HG02642 (cell line): ENCODE data around the gene GMPR2.
"Not testable (repeated sequence)": the region's sequence is repeated elsewhere in the genome, so short reads cannot be mapped to it uniquely, and the experiment has no call there.

ENCODE experiments used
- ATAC-seq: cut with Tn5 transposase; IDR thresholded peaks from one replicate; pipeline ENCODE4 v1.9.1; 2021; ENCODE audit warnings: mild to moderate bottlenecking; ENCODE audit not compliant: unreplicated experiment, poor library complexity

GMPR2 gene

DNA sequence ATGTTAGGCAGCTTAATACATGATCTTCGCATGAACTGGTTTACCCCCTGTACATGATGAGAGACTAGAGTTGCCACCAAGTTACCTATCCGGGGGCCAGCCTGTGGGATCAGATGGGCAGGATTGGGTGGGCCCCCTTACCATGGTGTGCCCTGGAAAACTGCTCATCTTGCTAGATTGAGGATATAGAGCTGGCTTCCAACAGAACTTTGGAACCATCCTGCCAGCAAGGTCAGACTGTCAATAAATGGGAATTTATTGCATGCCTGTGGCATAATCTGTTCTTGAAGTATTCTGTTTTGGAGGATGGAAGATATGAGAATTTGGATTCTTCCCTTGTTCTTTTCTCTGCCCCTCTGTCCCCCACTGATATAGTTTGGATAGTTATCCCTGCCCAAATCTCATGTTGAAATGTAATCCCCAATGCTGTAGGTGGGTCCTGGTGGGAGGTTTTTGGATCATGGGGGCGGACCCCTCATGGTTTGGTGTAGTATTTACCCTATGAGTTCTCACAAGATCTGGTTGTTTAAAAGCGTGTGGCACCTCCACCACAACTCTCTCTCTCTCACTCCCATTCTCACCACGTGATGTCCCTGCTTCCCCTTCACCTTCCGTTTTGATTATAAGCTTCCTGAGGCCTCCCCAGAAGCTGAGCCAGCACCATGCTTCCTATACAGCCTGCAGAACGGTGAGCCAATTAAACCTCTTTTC lies 33.8 kb upstream of the GMPR2 start:
- ATAC-seq = no peak

DNA sequence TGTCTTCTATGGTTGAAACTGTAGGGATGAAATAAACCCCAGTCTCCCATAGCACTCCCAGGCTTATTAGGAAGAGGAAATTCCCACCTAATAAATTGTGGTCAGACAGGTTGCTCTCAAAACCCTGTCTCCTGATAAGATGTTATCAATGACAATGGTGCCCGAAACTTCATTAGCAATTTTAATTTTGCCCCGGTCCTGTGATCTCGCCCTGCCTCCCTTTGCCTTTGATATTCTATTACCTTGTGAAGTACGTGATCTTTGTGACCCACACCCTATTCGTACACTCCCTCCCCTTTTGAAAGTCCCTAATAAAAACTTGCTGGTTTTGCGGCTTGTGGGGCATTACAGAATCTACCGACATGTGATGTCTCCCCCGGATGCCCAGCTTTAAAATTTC lies 30.2 kb upstream of the GMPR2 start:
- ATAC-seq = not testable (repeated sequence)

DNA sequence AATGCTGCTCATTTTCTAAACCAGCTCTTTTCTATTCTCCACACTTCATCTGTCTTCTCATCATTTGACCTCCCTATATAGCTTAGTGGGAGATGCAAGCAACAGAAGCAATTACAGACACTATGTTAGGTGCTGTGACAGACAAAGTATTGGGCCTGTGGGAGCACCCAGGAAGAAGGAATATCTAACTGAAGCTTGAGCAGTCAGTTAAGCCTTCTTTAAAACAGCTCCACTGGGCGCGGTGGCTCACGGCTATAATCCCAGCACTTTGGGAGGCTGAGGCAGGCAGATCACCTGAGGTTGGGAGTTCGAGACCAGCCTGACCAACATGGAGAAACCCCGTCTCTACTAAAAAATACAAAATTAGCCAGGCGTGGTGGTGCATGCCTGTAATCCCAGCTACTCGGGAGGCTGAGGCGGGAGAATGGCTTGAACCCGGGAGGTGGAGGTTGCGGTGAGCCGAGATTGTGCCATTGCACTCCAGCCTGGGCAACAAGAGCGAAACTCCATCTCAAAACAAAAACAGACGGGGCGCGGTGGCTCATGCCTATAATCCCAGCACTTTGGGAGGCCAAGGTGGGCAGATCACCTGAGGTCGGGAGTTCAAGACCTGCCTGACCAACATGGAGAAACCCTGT lies 29.4 kb upstream of the GMPR2 start:
- ATAC-seq = not testable (repeated sequence)

DNA sequence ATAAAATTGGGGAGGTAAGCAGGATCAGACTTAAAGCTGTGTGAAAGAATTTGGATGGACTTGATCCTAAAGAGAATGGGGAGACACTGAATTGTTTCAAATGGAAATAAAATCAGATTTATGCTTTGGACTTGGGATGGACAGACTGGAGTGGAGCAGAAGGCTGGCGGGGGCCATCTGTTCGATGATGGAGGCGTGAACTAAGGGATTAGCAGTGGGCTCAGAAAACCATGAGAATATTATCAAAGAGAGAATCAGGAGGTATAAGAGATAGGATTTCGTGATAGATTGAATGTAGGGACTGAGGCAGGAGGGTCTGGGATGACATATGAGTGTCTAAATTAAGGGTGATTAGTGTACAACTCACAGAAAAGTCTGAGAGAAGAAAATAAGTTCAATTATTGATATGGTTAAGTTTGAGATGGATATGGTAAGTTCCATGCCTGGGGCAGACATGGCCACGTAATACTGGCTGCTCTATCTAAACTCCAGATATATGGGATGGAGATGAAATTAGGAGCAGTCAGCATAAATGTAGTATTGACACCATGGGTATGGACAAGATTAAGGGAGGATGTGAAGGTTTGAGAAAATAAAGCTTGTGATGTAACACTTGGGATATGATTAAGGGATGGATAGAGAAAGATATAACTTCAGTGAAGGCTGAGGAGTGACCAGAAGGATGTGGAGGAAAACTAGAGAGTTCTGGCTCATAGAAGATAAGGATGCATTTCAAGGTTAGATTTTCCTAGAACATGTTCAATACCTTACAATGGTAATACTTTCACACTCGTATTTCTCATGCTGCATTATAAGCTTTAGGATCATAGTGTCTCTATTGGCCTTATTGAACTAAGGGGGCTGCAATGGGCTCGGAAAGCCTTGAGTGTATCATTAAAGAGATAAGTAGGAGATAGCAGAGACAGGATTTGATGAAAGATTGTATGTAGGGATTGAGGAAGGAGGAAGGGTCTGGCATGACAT lies 28.3 kb upstream of the GMPR2 start:
- ATAC-seq = no peak

DNA sequence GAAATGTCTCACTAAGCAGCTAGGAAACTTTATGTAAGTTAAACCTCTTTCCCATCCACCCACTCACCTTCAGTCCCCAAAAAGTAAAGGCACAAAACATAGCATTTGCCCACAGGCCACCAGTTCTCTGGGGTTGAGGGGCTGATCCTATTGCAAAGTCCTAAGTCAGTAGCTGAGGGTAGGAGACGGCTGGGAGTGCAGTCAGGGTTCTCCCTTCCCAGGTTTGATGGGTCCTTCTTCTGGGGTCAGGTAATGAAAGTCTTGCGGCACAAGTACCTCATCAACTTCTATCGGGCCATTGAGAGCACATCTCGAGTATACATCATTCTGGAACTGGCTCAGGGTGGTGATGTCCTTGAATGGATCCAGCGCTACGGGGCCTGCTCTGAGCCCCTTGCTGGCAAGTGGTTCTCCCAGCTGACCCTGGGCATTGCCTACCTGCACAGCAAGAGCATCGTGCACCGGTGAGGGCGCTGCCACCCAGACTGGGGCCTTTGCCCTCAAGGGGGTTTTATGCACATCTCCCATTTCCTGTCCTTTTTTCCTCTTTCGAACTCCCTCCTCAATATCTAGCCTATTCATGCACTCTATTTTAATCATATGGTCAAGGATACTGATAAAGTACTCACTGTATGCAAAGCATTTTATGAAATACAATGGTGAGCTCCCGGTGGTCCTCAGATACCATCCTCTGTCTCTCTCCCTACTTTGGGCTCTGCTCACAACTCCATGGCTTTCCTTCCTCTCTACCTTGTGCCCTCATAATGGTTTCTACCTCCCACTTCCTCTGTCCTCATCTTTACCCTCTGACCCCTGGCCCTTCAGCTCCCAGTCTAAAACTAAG lies 26.2 kb upstream of the GMPR2 start:
- ATAC-seq = no peak

DNA sequence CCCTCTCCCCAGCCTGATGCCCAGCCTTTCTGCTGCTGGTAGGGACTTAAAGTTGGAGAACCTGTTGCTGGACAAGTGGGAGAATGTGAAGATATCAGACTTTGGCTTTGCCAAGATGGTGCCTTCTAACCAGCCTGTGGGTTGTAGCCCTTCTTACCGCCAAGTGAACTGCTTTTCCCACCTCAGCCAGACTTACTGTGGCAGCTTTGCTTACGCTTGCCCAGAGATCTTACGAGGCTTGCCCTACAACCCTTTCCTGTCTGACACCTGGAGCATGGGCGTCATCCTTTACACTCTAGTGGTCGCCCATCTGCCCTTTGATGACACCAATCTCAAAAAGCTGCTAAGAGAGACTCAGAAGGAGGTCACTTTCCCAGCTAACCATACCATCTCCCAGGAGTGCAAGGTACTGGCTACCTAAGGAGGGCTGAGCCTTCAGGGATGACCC lies 25.6 kb upstream of the GMPR2 start:
- ATAC-seq = no peak

DNA sequence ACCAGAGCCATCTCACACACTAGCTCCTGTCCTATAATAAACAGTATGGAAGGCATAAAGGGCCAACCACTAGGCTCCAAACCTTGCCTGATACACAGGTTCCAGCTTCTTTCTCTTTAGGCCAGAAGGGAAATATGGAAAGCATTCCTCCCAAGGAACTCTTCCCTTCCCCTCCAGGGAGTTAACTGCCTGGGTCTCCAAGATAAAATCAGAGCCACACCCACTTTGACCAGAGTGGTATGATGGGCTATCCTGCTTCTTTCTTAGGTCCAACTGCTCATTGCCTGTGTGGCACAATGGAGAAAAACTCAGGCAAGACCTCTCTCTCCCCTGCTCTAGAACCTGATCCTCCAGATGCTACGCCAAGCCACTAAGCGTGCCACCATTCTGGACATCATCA lies 25.1 kb upstream of the GMPR2 start:
- ATAC-seq = no peak

DNA sequence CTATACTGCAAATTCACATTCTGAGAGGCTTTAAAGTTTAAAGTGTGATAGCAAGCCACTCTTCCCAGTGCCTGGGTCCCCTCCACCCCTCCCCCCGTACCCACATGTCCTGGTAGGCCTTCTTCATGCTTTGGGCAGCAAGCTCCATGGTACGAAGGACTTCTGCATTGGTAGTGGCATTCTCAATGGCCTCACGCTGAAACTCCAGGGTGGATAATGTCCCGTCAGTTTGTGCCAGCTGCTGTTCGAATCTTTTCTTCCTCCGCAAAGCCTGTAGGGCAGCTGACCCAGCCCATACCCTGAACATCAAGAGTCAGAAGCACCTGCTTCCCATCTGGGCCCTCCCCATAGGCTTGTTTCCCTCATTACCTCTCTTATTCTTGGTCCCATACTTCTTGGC lies 21.4 kb upstream of the GMPR2 start:
- no peak for ATAC-seq

DNA sequence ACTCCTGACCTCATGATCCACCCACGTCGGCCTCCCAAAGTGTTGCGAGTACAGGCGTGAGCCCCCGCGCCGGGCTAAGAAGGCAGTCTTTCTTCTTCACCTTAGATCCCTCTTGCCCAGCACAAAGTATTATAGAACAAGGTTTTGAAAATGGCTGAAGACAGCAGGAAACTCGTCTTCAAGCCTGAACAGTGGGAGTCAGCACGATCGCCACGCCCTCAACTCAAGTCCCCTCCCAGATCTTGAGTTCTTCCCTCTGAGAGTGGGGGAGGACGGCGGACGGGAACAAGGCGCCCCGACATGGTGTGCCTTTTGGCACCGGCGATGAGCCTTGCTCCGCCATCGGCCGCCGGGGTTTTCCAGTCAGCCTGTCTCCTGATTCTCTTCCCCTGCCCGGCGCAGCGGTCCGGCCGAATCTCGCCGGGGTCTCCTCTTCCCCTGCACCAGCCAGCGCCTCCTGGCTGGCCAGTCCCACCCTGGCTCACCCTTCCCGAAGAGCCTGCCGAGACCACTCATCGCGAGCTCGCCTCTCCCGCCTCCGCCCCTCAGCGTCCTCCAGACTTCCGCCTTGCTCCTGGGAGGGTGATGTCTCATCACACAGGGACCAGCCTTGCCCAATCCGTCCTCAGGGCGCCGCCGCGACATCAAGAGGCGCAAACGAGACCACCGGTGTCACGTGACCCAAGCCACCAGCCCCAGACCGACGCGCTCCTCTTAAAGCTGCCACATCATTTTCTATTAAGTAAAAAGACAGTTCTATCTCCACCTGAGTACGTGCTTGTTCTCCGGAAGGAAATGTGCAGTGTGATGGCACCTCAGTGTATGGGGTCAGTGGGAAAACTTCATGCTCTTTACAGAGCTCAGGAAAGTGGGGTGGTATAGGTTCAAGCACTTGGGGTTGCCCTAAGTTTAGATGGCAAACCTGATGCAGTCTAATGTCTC lies 19.5 kb upstream of the GMPR2 start, which contains the start of gene CHMP4A:
Gene CHMP4A, minus strand, starts transcription at position 565 of the 942 bp plus-strand sequence. Its CDS starts 49 bp downstream, at position 516.
- ATAC-seq = peak; percentile 81

DNA sequence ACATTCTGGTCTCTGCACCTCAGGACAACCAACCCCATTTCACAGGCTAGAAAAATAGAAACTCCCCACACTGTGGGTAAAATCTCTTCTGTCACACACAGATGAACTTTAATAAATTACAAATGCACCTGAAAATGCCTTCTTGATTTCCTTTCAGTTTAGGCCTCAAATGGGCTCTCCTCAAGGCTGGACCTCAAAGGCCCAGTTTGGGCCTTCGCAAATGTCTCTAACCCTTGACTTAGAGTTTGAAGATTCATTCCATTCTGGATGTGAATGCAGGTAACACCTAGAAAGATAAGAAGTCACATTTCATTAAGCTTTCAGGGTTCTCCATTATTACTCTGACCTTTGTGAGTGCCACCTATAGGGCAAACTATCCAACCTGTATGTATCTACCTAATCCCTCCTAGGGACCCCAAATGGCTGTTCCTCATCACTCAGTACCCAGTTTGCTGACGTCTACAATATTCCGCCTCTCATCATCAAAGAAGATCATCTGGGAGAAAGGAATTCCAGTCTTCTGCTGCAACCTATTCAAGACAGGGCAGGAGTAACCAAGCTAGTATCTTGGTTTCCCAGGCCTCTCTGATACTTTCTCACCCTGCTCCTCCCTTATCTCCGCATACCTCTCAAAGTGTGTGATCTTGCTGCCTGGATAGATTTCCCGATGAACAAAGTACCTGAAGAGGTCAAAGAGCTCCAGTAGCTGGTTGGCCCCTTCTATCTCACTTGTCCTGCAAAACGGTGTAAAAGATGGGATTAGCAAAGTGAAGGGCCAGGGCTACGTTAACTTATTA lies 18.7 kb upstream of the GMPR2 start:
- no peak for ATAC-seq

DNA sequence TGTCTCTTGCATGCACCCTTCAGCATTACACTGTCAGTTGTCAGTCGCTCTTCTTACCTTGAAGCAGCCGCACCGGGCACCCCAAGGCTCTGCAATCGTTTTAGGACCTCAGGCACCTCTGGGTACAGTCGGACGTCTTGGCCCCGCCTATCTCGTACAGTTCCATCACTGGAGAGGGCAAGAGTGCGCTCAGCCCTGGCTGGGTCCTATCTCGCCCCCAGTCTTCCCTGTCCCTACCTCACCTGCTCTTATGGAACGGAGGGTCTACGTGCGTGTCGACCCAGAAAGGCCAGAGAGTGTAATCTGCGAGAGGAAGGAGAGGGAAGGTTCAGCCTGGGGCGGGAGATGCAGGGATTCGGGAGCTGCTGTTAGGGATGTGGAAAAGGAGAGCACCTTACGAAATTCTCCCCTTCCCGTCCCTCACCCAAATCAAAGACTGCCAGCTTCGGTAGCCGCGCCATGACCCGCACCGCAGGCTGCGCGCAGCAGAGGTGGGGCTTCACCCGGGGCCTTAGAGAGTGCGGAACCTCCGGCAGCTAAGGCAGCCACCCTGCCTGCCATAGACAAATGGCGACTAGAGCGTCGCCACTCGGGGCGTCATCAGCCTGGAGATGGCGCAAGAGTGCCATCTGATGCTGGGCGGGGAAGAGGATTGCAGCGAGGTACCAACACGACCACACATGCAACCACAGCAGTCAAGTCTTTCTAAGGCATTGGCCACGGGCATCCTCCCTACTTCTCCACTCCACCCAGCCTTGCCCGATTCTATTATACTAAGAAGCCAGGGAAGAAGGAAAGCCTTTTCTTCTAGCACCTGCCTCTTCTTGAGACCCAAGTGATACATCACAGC lies 17.0 kb upstream of the GMPR2 start, which contains the start of gene MDP1:
Gene MDP1, minus strand, starts transcription at position 572 of the 850 bp plus-strand sequence. Its CDS starts 111 bp downstream, at position 461.
- ATAC-seq = peak; percentile 65

DNA sequence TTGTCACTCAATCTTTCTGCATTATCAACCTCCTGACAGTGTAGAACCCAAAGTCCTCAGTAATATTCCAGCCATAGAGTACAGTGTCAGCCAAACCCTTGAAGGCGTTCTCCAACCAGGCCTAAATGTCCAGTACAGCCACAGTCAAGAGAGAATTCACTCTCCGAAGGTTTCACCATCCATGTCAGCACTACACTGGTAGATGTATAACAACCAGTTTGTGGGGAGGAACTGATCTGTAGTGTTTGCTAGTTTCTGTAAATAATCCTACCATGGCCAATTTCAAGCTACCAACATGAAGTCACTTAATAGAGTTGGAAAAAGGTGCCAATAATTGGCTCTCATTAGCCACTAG lies 16.4 kb upstream of the GMPR2 start:
- no peak for ATAC-seq

DNA sequence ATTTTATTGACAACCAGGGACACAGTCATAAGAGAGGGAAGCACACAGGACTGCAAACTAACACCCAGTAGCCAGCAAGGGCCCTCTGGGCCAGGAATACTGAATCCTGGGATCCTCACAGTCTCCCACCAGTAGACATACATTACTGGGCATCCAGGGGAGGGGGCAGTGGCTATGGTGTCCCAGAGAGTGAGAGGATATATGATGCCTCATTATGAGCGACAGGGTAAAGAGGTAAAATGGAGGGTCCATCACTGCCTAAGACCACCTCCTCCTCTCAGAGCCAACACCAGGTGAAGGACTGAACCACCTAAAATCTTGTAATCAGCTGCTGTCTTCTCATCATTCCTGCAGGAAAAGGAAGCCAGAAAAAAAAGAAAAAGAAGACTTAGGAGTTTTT lies 15.9 kb upstream of the GMPR2 start:
- not testable (repeated sequence) for ATAC-seq

DNA sequence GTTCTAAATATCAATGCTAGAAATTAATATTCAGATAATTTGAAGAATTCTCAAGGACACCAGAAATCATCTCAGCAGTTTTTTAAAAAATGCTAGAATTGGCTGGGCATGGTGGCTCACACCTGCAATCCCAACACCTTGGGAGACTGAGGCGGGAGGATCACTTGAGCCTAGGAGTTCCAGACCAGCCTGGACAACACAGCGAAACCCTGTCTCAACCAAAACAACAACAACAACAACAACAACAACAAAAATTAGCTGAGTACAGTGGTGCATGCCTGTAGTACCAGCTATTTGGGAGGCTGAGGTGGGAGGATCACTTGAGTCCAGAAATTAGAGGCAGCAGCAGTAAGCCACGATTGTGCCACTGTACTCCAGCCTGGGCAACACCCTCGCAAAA lies 13.6 kb upstream of the GMPR2 start:
- ATAC-seq = no peak

DNA sequence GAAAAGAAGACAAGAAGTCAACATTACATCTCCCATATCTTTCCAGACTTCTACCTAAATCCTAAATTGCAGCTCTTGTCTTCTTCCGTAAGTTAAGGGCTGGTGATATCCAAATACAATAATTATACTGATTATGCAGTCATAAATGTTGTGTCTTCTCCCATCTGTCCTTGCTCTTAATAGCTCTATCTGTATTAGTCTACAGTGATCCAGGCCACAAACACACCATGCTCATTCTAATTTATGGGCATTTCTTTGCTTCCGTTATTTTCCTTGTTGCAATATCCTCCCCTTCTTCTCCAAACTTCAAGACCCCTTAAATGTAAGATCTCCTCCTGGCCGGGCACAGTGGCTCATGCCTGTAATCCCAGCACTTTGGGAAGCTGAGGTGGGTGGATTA lies 13.2 kb upstream of the GMPR2 start:
- ATAC-seq = no peak

DNA sequence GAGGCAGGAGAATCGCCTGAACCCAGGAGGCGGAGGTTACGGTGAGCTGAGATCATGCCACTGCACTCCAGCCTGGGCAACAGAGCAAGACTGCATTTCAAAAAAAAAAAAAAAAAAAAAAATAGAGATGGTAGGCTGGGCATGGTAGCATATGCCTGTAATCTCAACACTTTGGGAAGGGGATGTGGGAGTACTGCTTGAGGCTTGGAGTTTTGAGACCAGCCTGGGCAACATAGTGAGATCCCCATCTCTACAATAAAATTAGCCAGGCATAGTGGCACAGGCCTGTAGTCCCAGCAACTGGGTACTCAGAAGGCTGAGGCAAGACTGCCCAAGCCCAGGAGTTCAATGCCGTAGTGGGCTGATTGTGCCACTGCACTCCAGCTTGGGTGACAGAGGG lies 9.7 kb upstream of the GMPR2 start:
- not testable (repeated sequence) for ATAC-seq

DNA sequence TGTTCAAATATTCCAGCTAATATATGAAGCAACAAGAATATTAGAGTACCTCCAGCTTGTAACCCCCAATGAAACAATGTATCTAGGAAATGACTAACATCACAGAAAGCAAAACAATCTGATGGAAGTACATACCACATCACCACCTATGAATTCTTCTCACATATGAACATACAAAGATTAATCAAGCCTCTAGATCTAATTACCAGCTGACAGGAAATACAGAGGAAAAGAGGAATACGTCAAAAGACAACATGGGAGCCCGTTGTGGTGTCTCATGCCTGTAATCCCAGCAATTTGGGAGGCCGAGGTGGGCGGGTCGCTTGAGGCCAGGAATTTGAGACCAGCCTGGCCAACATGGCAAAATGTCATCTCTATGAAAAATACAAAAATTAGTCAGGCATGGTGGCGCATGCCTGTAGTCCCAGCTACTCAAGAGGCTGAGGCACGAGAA lies 8.1 kb upstream of the GMPR2 start:
- ATAC-seq = no peak
